GM23338 (cell line): ENCODE measurements around the gene MAP4K4. TPM values are rescaled to one million over a fixed set of nuclear protein-coding genes. Genes with fewer than 3 reads are reported as not detected.

Experiments used
- ATAC-seq: fragments of 200-7000 bp; cut with Tn5 transposase; 3 replicates; pipeline ENCODE4 v1.9.1; 2020
- DNase-seq: peaks from one replicate; pipeline ENCODE4 v3.0.0-alpha.2; 2015; ENCODE audit warnings: low spot score
- H2AFZ ChIP-seq: fragments of 200-600 bp; sonication (generic); 2 replicates; pipeline ENCODE4 v1.8.0; 2016; ENCODE audit warnings: antibody characterized with exemption, mild to moderate bottlenecking, moderate library complexity
- H3F3A ChIP-seq: fragments of 200-600 bp; sonication (generic); replicated peaks from 2 replicates; pipeline ENCODE4 v1.8.0; 2017; ENCODE audit warnings: antibody characterized with exemption, mixed run types, low read depth
- H3K27ac ChIP-seq: fragments of 200-600 bp; sonication (generic); 2 replicates; pipeline ENCODE4 v1.6.1; 2016; ENCODE audit warnings: low read depth
- H3K27me3 ChIP-seq: fragments of 200-600 bp; sonication (generic); 2 replicates; pipeline ENCODE4 v1.8.0; 2016; ENCODE audit warnings: mild to moderate bottlenecking, mixed run types, moderate library complexity; ENCODE audit not compliant: insufficient read depth
- H3K36me3 ChIP-seq: fragments of 200-600 bp; sonication (generic); 2 replicates; pipeline ENCODE4 v1.8.0; 2016; ENCODE audit warnings: mild to moderate bottlenecking; ENCODE audit not compliant: insufficient read depth
- H3K4me1 ChIP-seq: fragments of 200-600 bp; sonication (generic); 2 replicates; pipeline ENCODE4 v1.8.0; 2016; ENCODE audit warnings: mild to moderate bottlenecking, moderate library complexity; ENCODE audit not compliant: insufficient read depth
- H3K4me2 ChIP-seq: fragments of 200-600 bp; sonication (generic); 2 replicates; pipeline ENCODE4 v1.7.1; 2017; ENCODE audit warnings: mixed run types
- H3K4me3 ChIP-seq: fragments of 200-600 bp; sonication (generic); 2 replicates; pipeline ENCODE4 v1.6.1; 2016; ENCODE audit warnings: mixed run types
- H3K79me2 ChIP-seq: fragments of 200-600 bp; sonication (generic); replicated peaks from 2 replicates; pipeline ENCODE4 v1.8.0; 2017; ENCODE audit warnings: mild to moderate bottlenecking; ENCODE audit not compliant: insufficient read depth
- H3K9me2 ChIP-seq: fragments of 200-600 bp; sonication (generic); 2 replicates; pipeline ENCODE4 v1.8.0; 2017; ENCODE audit not compliant: insufficient read depth
- H4K20me1 ChIP-seq: fragments of 200-600 bp; sonication (generic); replicated peaks from 2 replicates; pipeline ENCODE4 v1.8.0; 2017; ENCODE audit warnings: mild to moderate bottlenecking; ENCODE audit not compliant: insufficient read depth
- H3K27ac Mint-ChIP-seq: 2 replicates; pipeline ENCODE4 v1.8.0; 2020; ENCODE audit warnings: inconsistent platforms, mild to moderate bottlenecking, moderate library complexity, mixed read lengths
- H3K27me3 Mint-ChIP-seq: 3 replicates; pipeline ENCODE4 v1.8.0; 2022; ENCODE audit warnings: low read depth, mild to moderate bottlenecking, moderate library complexity, mixed read lengths, inconsistent platforms; ENCODE audit not compliant: insufficient read depth, poor library complexity
- H3K36me3 Mint-ChIP-seq: 3 replicates; pipeline ENCODE4 v1.8.0; 2021; ENCODE audit warnings: low read depth, mild to moderate bottlenecking, inconsistent platforms, moderate library complexity, mixed read lengths
- H3K4me1 Mint-ChIP-seq: 3 replicates; pipeline ENCODE4 v1.8.0; 2020; ENCODE audit warnings: mild to moderate bottlenecking, inconsistent platforms, mixed read lengths
- H3K4me3 Mint-ChIP-seq: 3 replicates; pipeline ENCODE4 v1.8.0; 2021; ENCODE audit warnings: moderate library complexity, mild to moderate bottlenecking, inconsistent platforms, mixed read lengths
- H3K9me3 Mint-ChIP-seq: 3 replicates; pipeline ENCODE4 v1.8.0; 2020; ENCODE audit warnings: moderate library complexity, mild to moderate bottlenecking, inconsistent platforms, mixed read lengths
- CREB1 ChIP-seq: fragments of 250-450 bp; sonication (Bioruptor Pico); IDR thresholded peaks from 2 replicates; pipeline ENCODE4 v1.5.0; 2020; ENCODE audit warnings: low read depth, mild to moderate bottlenecking, moderate library complexity
- ETS1 ChIP-seq: IDR thresholded peaks from 2 replicates; pipeline ENCODE4 v1.6.1; 2016; ENCODE audit warnings: antibody characterized with exemption
- EZH2 ChIP-seq: fragments of 200-600 bp; sonication (generic); IDR thresholded peaks from one replicate; pipeline ENCODE4 v1.8.0; 2017; ENCODE audit warnings: antibody characterized with exemption, mild to moderate bottlenecking, low read depth; ENCODE audit not compliant: unreplicated experiment
- EZH2phosphoT487 ChIP-seq: fragments of 200-600 bp; sonication (generic); IDR thresholded peaks from one replicate; pipeline ENCODE4 v1.8.1; 2018; ENCODE audit warnings: antibody characterized with exemption; ENCODE audit not compliant: unreplicated experiment
- JUNB ChIP-seq: IDR thresholded peaks from one replicate; pipeline ENCODE4 v1.6.1; 2016; ENCODE audit warnings: antibody characterized with exemption; ENCODE audit not compliant: unreplicated experiment
- NANOG ChIP-seq: IDR thresholded peaks from 2 replicates; pipeline ENCODE4 v1.6.1; 2016; ENCODE audit warnings: antibody characterized with exemption, borderline replicate concordance
- STAT1 ChIP-seq: IDR thresholded peaks from one replicate; pipeline ENCODE4 v1.6.1; 2016; ENCODE audit warnings: antibody characterized with exemption; ENCODE audit not compliant: unreplicated experiment
- ZNF114 ChIP-seq: fragments of 250-450 bp; sonication (Bioruptor Pico); IDR thresholded peaks from 2 replicates; pipeline ENCODE4 v1.5.0; 2020; ENCODE audit warnings: mild to moderate bottlenecking, moderate library complexity
- ZNF331 ChIP-seq: fragments of 250-450 bp; sonication (Bioruptor Pico); IDR thresholded peaks from 2 replicates; pipeline ENCODE4 v1.5.0; 2020; ENCODE audit warnings: low read depth, mild to moderate bottlenecking, moderate library complexity
- polyA plus RNA-seq: library from polyadenylated mRNA; unstranded; fragments of >200 nt; fragmentation: Nextera tagmentation; extraction: Ambion mirVana; gene quantifications from 2 replicates; pipeline ENCODE4 v1.2.1, GENCODE V29; 2016
- total RNA-seq: library from RNA; depleted of rRNA; stranded (reverse); fragments of >200 nt; shearing (Covaris generic); gene quantifications from 2 replicates; pipeline ENCODE4 v1.2.3, GENCODE V29; 2014
- TF ChIP-seq, protein P1 (sequence below): IDR thresholded peaks from one replicate; pipeline ENCODE4 v1.6.1; 2018; ENCODE audit warnings: antibody characterized with exemption; ENCODE audit not compliant: unreplicated experiment
- TF ChIP-seq, protein P2 (sequence below), 2 experiments: fragments of 200-600 bp in 1 of 2; sonication (generic) in 1 of 2; conservative IDR thresholded peaks; 2 replicates each; pipeline versions ENCODE4 v1.5.1 to v1.6.1; 2016 to 2017; ENCODE audit warnings: antibody characterized with exemption in 2 of 2, low read depth in 2 of 2, mild to moderate bottlenecking in 2 of 2, moderate library complexity in 1 of 2

Gene MAP4K4
- total and polyA plus RNA-seq, 2 experiments from 2014 or later, result 34.6 to 99.2 TPM

DNA sequence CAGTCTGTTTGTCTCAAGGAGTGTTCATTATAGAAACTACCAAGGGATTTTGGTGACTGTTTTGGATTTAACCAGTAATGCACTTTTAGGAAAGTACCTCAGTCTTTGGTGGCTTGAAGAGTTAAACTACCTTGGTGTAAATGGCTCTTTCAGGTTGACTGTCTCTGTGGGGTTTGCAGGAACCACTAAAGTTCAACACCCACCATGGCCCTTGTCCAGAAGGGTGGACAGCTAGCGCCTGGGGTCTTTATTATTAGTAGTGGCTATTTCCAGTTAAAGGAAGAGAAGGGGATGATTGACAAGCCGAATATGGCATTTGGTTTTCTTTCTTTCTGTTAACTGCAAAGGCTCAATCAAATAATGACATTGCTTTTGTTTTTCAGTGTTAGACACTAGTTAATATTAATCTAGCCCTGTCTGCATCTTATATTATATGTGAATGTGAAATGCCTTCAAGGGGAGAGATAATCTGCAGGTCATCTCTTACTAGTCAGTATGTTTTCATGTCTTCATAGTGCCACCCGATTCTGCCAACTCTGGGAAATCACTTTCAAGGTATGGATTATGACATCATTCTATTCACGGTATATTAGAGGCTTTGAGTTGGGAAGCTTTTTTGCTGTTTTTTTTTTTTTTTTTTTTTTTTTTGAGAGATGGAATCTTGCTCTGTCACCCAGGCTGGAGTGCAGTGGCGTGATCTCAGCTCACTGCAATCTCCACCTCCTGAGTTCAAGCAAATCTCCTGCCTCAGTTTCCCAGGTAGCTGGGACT lies 56.4 kb downstream of the MAP4K4 start:
- DNase-seq, result no peak
- Histone ChIP-seq H3K27me3 (no peaks in the 10 kb centered on the region), H3K4me1 (peaks cover 52% of the 10 kb centered on the region), H3K36me3 (no peaks in the 10 kb centered on the region), H3K4me2 (no peak overlapping the region), H3K9me2 (no peaks in the 10 kb centered on the region), H4K20me1 (peaks cover 40% of the 10 kb centered on the region), H3K27ac (no peak overlapping the region), H3F3A (no peaks in the 10 kb centered on the region), H2AFZ (no peak overlapping the region), H3K79me2 (peaks cover 93% of the 10 kb centered on the region), H3K4me3 (no peak overlapping the region)
- H3K4me3 Mint-ChIP-seq, result no peak overlapping the region
- peaks cover 16% of the 10 kb centered on the region for H3K36me3 Mint-ChIP-seq
- no peak for ATAC-seq
- H3K27ac Mint-ChIP-seq, result no peak overlapping the region; the same call in 1 of the 2 replicates
- H3K27me3 Mint-ChIP-seq, result peaks cover 2% of the 10 kb centered on the region
- peaks cover 56% of the 10 kb centered on the region for H3K4me1 Mint-ChIP-seq
- TF ChIP-seq NANOG, result no peak
- TF ChIP-seq STAT1, result no peak
- no peak for TF ChIP-seq ZNF114 (CRISPR knock-in tag)
- TF ChIP-seq EZH2, result no peak
- peaks cover 8% of the 10 kb centered on the region; the same call in 2 of the 3 replicates for H3K9me3 Mint-ChIP-seq

- H2AFZ ChIP-seq, result no peak overlapping the region
- TF ChIP-seq ETS1 (no peak), EZH2phosphoT487 (no peak), ZNF331 (CRISPR knock-in tag) (no peak)
- peak overlapping the region; percentile 34 for H3K4me2 ChIP-seq
- H3K27ac Mint-ChIP-seq, result peak overlapping the region; percentile 6
- peaks cover 52% of the 10 kb centered on the region for H3K4me1 ChIP-seq
- H3K4me3 ChIP-seq, result no peak overlapping the region
- H3K9me3 Mint-ChIP-seq, result peaks cover 8% of the 10 kb centered on the region; the same call in 2 of the 3 replicates
- H3K27ac ChIP-seq, result peak overlapping the region; percentile 72
- H3K27me3 Mint-ChIP-seq, result peaks cover 2% of the 10 kb centered on the region
- H3K27me3 ChIP-seq, result no peaks in the 10 kb centered on the region
- peaks cover 56% of the 10 kb centered on the region for H3K4me1 Mint-ChIP-seq
- no peaks in the 10 kb centered on the region for H3F3A ChIP-seq
- H3K79me2 ChIP-seq, result peaks cover 96% of the 10 kb centered on the region
- H4K20me1 ChIP-seq, result peaks cover 40% of the 10 kb centered on the region
- H3K4me3 Mint-ChIP-seq, result no peak overlapping the region
- ATAC-seq, result no peak
- no peaks in the 10 kb centered on the region for H3K9me2 ChIP-seq
- H3K36me3 Mint-ChIP-seq, result peaks cover 16% of the 10 kb centered on the region
- no peaks in the 10 kb centered on the region for H3K36me3 ChIP-seq
- DNase-seq, result no peak
These were observed 57.1 kb downstream of the MAP4K4 start for GRCh38 chr2:101754618-101755017.

DNA sequence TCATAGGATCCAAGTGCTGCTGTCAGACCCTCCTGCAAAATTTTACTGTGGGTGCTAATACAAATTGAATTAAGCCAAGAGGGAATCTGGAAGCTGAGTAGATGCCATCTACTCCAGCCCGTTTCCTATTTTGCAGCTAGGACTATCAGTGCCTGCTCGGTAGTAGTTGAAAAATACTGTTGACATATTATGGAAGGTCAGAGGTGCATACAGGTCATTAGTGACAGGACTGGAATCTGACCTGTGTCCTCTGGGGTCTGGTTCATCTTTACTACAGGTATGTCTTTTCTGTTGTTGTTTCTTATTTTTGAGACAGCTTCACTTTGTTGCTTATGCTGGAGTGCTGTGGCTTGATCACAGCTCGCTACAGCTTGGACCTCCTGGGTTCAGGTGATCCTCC lies 58.8 kb downstream of the MAP4K4 start:
- 0 out of 2 replicates have a peak, but pooled peaks cover 4% of the 10 kb centered on the region for H3K9me2 ChIP-seq
- Mint-ChIP-seq H3K27ac (no peak overlapping the region), H3K4me3 (no peak overlapping the region), H3K4me1 (peaks cover 51% of the 10 kb centered on the region), H3K36me3 (peaks cover 16% of the 10 kb centered on the region), H3K27me3 (peaks cover 2% of the 10 kb centered on the region), H3K9me3 (peaks cover 8% of the 10 kb centered on the region; the same call in 2 of the 3 replicates)
- peaks cover 46% of the 10 kb centered on the region for H3K4me1 ChIP-seq
- no peaks in the 10 kb centered on the region for H3K27me3 ChIP-seq
- H4K20me1 ChIP-seq, result peaks cover 33% of the 10 kb centered on the region
- no peaks in the 10 kb centered on the region for H3K36me3 ChIP-seq
- no peak for ATAC-seq
- H3K27ac ChIP-seq, result no peak overlapping the region; the same call in 1 of the 2 replicates
- no peak overlapping the region for H2AFZ ChIP-seq
- H3K79me2 ChIP-seq, result peaks cover 96% of the 10 kb centered on the region
- DNase-seq, result no peak
- H3K4me3 ChIP-seq, result no peak overlapping the region
- H3K4me2 ChIP-seq, result no peak overlapping the region
- H3F3A ChIP-seq, result no peaks in the 10 kb centered on the region
- TF ChIP-seq NANOG (no peak), ZNF114 (CRISPR knock-in tag) (no peak), EZH2 (no peak), CREB1 (CRISPR knock-in tag) (no peak), JUNB (no peak), ETS1 (no peak)
- TF ChIP-seq, protein P1, sequence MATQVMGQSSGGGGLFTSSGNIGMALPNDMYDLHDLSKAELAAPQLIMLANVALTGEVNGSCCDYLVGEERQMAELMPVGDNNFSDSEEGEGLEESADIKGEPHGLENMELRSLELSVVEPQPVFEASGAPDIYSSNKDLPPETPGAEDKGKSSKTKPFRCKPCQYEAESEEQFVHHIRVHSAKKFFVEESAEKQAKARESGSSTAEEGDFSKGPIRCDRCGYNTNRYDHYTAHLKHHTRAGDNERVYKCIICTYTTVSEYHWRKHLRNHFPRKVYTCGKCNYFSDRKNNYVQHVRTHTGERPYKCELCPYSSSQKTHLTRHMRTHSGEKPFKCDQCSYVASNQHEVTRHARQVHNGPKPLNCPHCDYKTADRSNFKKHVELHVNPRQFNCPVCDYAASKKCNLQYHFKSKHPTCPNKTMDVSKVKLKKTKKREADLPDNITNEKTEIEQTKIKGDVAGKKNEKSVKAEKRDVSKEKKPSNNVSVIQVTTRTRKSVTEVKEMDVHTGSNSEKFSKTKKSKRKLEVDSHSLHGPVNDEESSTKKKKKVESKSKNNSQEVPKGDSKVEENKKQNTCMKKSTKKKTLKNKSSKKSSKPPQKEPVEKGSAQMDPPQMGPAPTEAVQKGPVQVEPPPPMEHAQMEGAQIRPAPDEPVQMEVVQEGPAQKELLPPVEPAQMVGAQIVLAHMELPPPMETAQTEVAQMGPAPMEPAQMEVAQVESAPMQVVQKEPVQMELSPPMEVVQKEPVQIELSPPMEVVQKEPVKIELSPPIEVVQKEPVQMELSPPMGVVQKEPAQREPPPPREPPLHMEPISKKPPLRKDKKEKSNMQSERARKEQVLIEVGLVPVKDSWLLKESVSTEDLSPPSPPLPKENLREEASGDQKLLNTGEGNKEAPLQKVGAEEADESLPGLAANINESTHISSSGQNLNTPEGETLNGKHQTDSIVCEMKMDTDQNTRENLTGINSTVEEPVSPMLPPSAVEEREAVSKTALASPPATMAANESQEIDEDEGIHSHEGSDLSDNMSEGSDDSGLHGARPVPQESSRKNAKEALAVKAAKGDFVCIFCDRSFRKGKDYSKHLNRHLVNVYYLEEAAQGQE, result no peak
- TF ChIP-seq, protein P2, sequence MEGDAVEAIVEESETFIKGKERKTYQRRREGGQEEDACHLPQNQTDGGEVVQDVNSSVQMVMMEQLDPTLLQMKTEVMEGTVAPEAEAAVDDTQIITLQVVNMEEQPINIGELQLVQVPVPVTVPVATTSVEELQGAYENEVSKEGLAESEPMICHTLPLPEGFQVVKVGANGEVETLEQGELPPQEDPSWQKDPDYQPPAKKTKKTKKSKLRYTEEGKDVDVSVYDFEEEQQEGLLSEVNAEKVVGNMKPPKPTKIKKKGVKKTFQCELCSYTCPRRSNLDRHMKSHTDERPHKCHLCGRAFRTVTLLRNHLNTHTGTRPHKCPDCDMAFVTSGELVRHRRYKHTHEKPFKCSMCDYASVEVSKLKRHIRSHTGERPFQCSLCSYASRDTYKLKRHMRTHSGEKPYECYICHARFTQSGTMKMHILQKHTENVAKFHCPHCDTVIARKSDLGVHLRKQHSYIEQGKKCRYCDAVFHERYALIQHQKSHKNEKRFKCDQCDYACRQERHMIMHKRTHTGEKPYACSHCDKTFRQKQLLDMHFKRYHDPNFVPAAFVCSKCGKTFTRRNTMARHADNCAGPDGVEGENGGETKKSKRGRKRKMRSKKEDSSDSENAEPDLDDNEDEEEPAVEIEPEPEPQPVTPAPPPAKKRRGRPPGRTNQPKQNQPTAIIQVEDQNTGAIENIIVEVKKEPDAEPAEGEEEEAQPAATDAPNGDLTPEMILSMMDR (conservative IDR thresholded peaks at IDR 0.05; ENCODE audit: low read depth in 2 of 2), result no peak
